Measurements from ENCODE around the gene ICAM4.

GRCh38 chr19:10258080-10258710 lies 28.6 kb upstream of the ICAM4 start:
- TF ChIP-seq, protein P1, sequence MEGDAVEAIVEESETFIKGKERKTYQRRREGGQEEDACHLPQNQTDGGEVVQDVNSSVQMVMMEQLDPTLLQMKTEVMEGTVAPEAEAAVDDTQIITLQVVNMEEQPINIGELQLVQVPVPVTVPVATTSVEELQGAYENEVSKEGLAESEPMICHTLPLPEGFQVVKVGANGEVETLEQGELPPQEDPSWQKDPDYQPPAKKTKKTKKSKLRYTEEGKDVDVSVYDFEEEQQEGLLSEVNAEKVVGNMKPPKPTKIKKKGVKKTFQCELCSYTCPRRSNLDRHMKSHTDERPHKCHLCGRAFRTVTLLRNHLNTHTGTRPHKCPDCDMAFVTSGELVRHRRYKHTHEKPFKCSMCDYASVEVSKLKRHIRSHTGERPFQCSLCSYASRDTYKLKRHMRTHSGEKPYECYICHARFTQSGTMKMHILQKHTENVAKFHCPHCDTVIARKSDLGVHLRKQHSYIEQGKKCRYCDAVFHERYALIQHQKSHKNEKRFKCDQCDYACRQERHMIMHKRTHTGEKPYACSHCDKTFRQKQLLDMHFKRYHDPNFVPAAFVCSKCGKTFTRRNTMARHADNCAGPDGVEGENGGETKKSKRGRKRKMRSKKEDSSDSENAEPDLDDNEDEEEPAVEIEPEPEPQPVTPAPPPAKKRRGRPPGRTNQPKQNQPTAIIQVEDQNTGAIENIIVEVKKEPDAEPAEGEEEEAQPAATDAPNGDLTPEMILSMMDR (IDR thresholded peaks at IDR 0.05) = no peak
- TF ChIP-seq EP300 (IDR thresholded peaks at IDR 0.05) = no peak
